ENCODE data around the gene MYL6. TPM values are rescaled to one million over a fixed set of nuclear protein-coding genes. Genes with fewer than 3 reads are reported as not detected.

MYL6 gene
- total and polyA plus RNA-seq, 9 of the 15 experiments (the other 6 are each of a cell fraction or from before 2014, with no cell fraction given): 557 to 1,664 (median 958) TPM

GRCh38 chr12:56157201-56158028 lies 744 bp upstream of the MYL6 start (continued):
- TF ChIP-seq SIN3B (IDR thresholded peaks at IDR 0.05; ENCODE audit: low read depth) (0 out of 2 replicates have a peak, but pooled peaks have one; percentile 17), RUNX1 (IDR thresholded peaks at IDR 0.05; ENCODE audit: low read depth) (no peak), MXI1 (IDR thresholded peaks at IDR 0.05; ENCODE audit: low read depth, low read length) (no peak), HNRNPUL1 (IDR thresholded peaks at IDR 0.05; ENCODE audit: low read length) (no peak), TAL1 (IDR thresholded peaks at IDR 0.05) (no peak), ETV1 (tag; conservative IDR thresholded peaks at IDR 0.05; ENCODE audit: low read depth) (peak; percentile 32; the same call in 1 of the 2 replicates), SMC3 (conservative IDR thresholded peaks at IDR 0.05; ENCODE audit: insufficient read depth, low read depth, low read length) (0 out of 2 replicates have a peak, but pooled peaks have one; percentile 17), ZHX1 (conservative IDR thresholded peaks at IDR 0.05; ENCODE audit: low read length) (no peak), HEY1 (CRISPR knock-in tag; IDR thresholded peaks at IDR 0.05; ENCODE audit: borderline replicate concordance) (no peak), NFIC (IDR thresholded peaks at IDR 0.05) (no peak), MEIS2 (IDR thresholded peaks at IDR 0.05; ENCODE audit: partially characterized antibody) (no peak), MECOM (CRISPR knock-in tag; IDR thresholded peaks at IDR 0.05) (no peak), FOXO4 (CRISPR knock-in tag; IDR thresholded peaks at IDR 0.05) (no peak), CUX1 (CRISPR knock-in tag; IDR thresholded peaks at IDR 0.05) (no peak), SUPT5H (IDR thresholded peaks at IDR 0.05) (no peak; the same call in none of the 2 replicates), TRIM25 (IDR thresholded peaks at IDR 0.05; ENCODE audit: borderline replicate concordance) (no peak), SETDB1 (IDR thresholded peaks at IDR 0.05; ENCODE audit: low read length) (no peak)

Data from K562 (cell line).